Measurements from ENCODE around the gene CORO6.

The CORO6 gene

GRCh38 chr17:29591146-29591736 is 31.5 kb downstream of the CORO6 start:
- Histone ChIP-seq H3K36me3 (ENCODE audit: low read depth) (no peaks in the 10 kb centered on the region), H3K27me3 (ENCODE audit: insufficient read depth, poor library complexity, severe bottlenecking) (no peaks in the 10 kb centered on the region), H3K27ac (ENCODE audit: poor library complexity, severe bottlenecking) (peak overlapping the region; percentile 80), H3K4me1 (ENCODE audit: insufficient read depth, poor library complexity, severe bottlenecking) (peaks cover 34% of the 10 kb centered on the region), H3K4me3 (ENCODE audit: severe bottlenecking) (peak overlapping the region; percentile 20), H3K9me3 (ENCODE audit: severe bottlenecking) (no peaks in the 10 kb centered on the region)
- DNase-seq (ENCODE audit: low spot score) (no peak), ATAC-seq (ENCODE audit: low read depth) (peak; percentile 48)
- TF ChIP-seq, protein P1, sequence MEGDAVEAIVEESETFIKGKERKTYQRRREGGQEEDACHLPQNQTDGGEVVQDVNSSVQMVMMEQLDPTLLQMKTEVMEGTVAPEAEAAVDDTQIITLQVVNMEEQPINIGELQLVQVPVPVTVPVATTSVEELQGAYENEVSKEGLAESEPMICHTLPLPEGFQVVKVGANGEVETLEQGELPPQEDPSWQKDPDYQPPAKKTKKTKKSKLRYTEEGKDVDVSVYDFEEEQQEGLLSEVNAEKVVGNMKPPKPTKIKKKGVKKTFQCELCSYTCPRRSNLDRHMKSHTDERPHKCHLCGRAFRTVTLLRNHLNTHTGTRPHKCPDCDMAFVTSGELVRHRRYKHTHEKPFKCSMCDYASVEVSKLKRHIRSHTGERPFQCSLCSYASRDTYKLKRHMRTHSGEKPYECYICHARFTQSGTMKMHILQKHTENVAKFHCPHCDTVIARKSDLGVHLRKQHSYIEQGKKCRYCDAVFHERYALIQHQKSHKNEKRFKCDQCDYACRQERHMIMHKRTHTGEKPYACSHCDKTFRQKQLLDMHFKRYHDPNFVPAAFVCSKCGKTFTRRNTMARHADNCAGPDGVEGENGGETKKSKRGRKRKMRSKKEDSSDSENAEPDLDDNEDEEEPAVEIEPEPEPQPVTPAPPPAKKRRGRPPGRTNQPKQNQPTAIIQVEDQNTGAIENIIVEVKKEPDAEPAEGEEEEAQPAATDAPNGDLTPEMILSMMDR (IDR thresholded peaks at IDR 0.05; ENCODE audit: poor library complexity, severe bottlenecking), result no peak

DNA sequence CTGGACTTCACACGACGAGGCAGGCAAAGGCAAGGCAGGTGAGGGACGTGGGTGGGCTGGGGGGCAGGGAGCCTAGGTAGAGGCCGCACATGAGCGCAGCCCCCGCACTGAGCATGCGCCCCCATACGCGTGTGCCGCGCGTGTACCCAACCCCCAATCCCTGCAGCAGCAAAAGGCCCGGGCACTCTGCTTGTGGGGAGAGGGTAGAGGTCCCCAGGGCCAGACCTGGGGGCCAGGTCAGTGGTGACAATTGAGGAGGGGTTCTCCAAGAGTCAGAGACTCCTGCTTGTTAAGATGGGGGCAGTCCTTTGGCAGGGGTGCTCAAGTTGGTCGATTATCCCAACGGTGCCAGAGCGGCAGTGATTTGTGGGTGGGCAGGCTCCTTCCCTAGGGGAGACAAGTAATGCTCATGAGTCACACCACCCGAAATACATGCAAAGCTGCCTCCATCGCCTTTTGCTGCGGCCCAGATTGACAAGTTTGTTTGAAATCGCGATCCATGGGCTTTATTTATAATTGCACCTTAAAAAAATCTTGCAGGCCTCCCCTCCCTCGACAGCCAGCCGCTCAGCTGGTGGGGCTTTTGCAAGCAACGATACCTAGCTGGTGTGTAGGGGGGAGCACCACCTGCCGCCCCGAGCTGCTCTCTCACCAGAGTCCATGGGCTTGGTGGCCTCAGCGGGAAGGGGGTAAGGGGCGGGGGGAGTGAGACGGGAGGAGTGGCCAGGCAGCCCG is 32.1 kb downstream of the CORO6 start:
- ATAC-seq (ENCODE audit: low read depth) (peak; percentile 0), DNase-seq (ENCODE audit: low spot score) (no peak)
- TF ChIP-seq, protein P1 (IDR thresholded peaks at IDR 0.05; ENCODE audit: poor library complexity, severe bottlenecking), result no peak
- Histone ChIP-seq H3K9me3 (ENCODE audit: severe bottlenecking) (no peaks in the 10 kb centered on the region), H3K27ac (ENCODE audit: poor library complexity, severe bottlenecking) (peak overlapping the region; percentile 80), H3K4me1 (ENCODE audit: insufficient read depth, poor library complexity, severe bottlenecking) (peaks cover 38% of the 10 kb centered on the region), H3K27me3 (ENCODE audit: insufficient read depth, poor library complexity, severe bottlenecking) (no peaks in the 10 kb centered on the region), H3K4me3 (ENCODE audit: severe bottlenecking) (peak overlapping the region; percentile 79), H3K36me3 (ENCODE audit: low read depth) (no peaks in the 10 kb centered on the region)

DNA sequence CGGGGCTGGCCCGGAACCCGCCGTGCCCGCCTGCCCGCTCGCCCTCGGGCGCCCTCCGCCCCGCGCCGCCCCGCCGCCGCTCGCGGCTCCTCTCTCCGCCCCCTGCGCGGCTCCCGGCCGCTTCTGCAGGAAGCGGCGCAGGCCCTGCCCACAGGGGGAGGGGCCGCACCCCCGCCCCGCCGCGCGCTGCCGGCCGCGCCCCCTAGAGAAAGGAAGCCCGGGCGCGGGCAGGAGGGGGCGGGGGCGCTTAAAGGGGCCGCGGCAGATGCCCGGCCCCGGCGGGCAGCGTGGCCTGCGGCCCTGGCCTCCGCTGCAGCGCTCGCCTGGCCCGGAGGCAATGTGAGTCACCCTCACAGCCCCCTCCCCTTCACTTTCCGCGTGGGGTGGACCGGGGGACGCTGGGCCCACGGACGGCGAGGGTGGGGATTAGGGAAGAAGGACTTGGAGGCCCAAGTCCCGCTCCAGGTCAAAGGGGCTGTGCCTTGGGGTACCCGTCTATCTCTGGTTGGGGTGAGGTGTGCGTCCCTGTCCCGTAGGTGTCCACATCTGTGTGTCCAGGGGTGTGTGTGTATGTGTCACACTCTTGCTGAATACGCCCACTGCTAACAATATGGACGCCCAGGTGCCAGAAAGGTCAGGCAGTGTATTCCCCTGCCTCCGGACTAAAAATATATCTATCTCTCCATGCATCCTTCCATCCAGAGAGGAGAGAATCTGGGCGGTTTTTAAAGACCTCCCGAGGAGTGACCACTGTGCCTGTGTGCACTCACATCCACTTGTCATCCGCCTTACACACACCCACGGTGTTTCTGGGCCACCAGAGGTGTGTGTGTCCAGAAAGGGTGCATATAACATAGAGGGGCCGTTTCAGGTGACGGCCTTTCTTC is 32.9 kb downstream of the CORO6 start, which contains the start of gene GIT1:
GIT1 (minus strand) TSS at position 125 of the 887 bp plus-strand sequence. CDS start 270 bp downstream, outside the sequence.
- H3K27me3 ChIP-seq (ENCODE audit: insufficient read depth, poor library complexity, severe bottlenecking), result no peaks in the 10 kb centered on the region
- peak within 1 kb of the TSS; percentile 79 for H3K4me3 ChIP-seq (ENCODE audit: severe bottlenecking)
- H3K4me1 ChIP-seq (ENCODE audit: insufficient read depth, poor library complexity, severe bottlenecking), result peaks cover 45% of the 10 kb centered on the region
- no peak for DNase-seq (ENCODE audit: low spot score)
- peak; percentile 38 for ATAC-seq (ENCODE audit: low read depth)
- no peaks in the 10 kb centered on the region for H3K9me3 ChIP-seq (ENCODE audit: severe bottlenecking)
- peak within 1 kb of the TSS; percentile 80 for H3K27ac ChIP-seq (ENCODE audit: poor library complexity, severe bottlenecking)
- no peaks in the 10 kb centered on the region for H3K36me3 ChIP-seq (ENCODE audit: low read depth)
- TF ChIP-seq, protein P1 (IDR thresholded peaks at IDR 0.05; ENCODE audit: poor library complexity, severe bottlenecking), result no peak

DNA sequence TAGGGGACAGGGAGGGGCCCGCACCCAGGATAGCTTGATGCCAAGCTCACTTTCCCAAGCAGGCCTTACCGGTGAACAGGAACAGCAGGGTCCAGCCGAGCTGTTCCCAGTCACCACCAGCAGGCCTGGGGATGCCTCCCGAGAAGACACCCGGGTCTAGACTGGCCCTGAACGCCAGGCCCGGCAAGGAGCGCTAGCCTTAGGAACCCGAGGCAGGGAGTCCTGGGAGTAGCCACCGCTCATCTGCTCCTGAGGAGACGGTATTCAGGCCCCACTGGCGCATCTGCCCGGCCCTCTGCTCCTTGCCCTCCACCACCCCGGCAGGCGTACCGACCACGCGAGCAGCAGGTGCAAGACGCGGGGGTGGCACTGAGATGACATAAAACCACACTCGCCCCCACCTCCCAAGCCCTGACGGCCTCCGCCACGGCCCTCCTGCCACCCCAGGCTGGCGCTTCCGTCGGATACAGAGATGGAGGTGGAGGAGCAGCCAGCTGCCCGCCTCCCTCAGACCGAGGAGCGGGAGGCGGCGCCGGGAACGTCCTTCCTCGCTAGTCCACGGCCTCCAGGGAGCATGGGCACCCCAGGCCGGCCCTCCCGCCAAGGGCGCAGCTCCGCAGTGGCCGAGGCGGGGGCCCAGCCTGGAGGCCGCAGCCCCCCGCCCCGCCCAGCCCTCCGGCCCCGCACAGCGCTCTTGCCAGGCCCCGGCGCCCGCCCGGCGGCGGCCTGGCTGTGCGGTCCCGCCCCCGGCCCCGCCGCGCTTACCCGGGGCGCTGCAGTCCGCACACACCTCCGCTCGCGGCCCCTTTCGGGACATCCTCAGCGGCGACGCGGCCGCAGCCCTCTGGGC is 33.9 kb downstream of the CORO6 start:
- Histone ChIP-seq H3K4me3 (ENCODE audit: severe bottlenecking) (peak overlapping the region; percentile 79), H3K9me3 (ENCODE audit: severe bottlenecking) (no peaks in the 10 kb centered on the region), H3K27ac (ENCODE audit: poor library complexity, severe bottlenecking) (peak overlapping the region; percentile 80), H3K36me3 (ENCODE audit: low read depth) (no peaks in the 10 kb centered on the region), H3K27me3 (ENCODE audit: insufficient read depth, poor library complexity, severe bottlenecking) (no peaks in the 10 kb centered on the region), H3K4me1 (ENCODE audit: insufficient read depth, poor library complexity, severe bottlenecking) (peaks cover 49% of the 10 kb centered on the region)
- DNase-seq (ENCODE audit: low spot score) (no peak), ATAC-seq (ENCODE audit: low read depth) (0 out of 3 replicates have a peak, but pooled peaks have one; percentile 2)
- TF ChIP-seq, protein P1 (IDR thresholded peaks at IDR 0.05; ENCODE audit: poor library complexity, severe bottlenecking), result no peak
